Mucosa of descending colon (tissue), 3 donors: ENCODE data around the gene AKAP13. TPM values are rescaled to one million over a fixed set of nuclear protein-coding genes. Genes with fewer than 3 reads are reported as not detected.

ENCODE experiments used
- ATAC-seq: fragments of 200-7000 bp; cut with Tn5 transposase; one replicate; pipeline ENCODE4 v1.9.1; 2020; ENCODE audit warnings: mild to moderate bottlenecking, moderate library complexity
- DNase-seq, 3 donors: peaks; one replicate each; pipeline ENCODE4 v3.0.0-alpha.2; 2020
- H3K36me3 ChIP-seq: fragments of 200-600 bp; one replicate; pipeline ENCODE4 v1.8.0; 2021; ENCODE audit warnings: low read depth, mild to moderate bottlenecking
- H3K4me1 ChIP-seq: fragments of 200-600 bp; one replicate; pipeline ENCODE4 v1.8.0; 2021; ENCODE audit warnings: low read depth, mild to moderate bottlenecking
- H3K4me3 ChIP-seq: fragments of 200-600 bp; one replicate; pipeline ENCODE4 v1.8.0; 2021; ENCODE audit warnings: mild to moderate bottlenecking
- H3K9me3 ChIP-seq: fragments of 200-600 bp; one replicate; pipeline ENCODE4 v1.8.0; 2021; ENCODE audit warnings: mild to moderate bottlenecking
- intact Hi-C, 2 donors: fragments of 100-400 bp; cut with DNase I in 1 of 2; cut with micrococcal nuclease in 1 of 2; formaldehyde crosslinking; loops; one replicate each; pipeline versions ENCODE4 v1.11.0 to v1.11.1; 2022; cut with DNase I, micrococcal nuclease
- total RNA-seq, 3 donors: library from RNA; stranded (reverse); fragmentation: NEBNext Ultra II Directional in 2 of 3; extraction: Animal tissue kit (Norgen Biotek cat#: 25700) in 2 of 3; gene quantifications; one replicate each; pipeline versions ENCODE4 v1.2.1 to v1.2.4, GENCODE V29; 2021 to 2023
- TF ChIP-seq, protein P1 (sequence below): fragments of 200-600 bp; IDR thresholded peaks from one replicate; pipeline ENCODE4 v1.8.0; 2022; ENCODE audit warnings: antibody characterized with exemption, mild to moderate bottlenecking
- donor health status: DM: no; HTN: no; CAD: no; lungs with moderate emphysema.
- donor health status: DM: no; HTN: no; CAD: no.
- donor health status: DM: no; HTN: yes; CAD: no.

Gene AKAP13
- total RNA-seq, 3 donors from 2014 or later, result 141 to 173 (median 150) TPM

DNA sequence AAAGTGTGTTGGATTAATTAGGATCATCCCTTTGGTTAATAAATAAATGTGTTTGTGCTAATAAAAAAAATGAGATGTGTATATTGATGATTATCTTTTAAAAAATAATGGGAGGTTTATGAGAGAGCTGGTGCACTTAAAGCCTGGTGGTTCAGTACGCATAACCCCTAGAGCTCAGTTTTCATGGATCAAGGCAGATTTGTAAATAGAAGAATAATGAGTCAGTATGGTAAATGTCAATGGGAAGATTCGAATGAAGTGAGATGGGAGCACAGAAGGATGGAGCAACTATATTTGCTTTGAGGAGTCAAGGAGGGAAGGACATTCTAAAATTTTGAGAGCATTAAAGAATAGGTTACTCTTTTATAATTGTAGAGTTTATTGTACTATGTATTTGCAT lies 35.4 kb downstream of the AKAP13 start:
- H3K36me3 ChIP-seq, result no peaks in the 10 kb centered on the region
- DNase-seq (no peak), ATAC-seq (no peak)
- peaks cover 4% of the 10 kb centered on the region for H3K4me1 ChIP-seq
- intact Hi-C loops, result no loop called here
- H3K9me3 ChIP-seq, result no peaks in the 10 kb centered on the region
- no peak overlapping the region for H3K4me3 ChIP-seq
- TF ChIP-seq, protein P1, sequence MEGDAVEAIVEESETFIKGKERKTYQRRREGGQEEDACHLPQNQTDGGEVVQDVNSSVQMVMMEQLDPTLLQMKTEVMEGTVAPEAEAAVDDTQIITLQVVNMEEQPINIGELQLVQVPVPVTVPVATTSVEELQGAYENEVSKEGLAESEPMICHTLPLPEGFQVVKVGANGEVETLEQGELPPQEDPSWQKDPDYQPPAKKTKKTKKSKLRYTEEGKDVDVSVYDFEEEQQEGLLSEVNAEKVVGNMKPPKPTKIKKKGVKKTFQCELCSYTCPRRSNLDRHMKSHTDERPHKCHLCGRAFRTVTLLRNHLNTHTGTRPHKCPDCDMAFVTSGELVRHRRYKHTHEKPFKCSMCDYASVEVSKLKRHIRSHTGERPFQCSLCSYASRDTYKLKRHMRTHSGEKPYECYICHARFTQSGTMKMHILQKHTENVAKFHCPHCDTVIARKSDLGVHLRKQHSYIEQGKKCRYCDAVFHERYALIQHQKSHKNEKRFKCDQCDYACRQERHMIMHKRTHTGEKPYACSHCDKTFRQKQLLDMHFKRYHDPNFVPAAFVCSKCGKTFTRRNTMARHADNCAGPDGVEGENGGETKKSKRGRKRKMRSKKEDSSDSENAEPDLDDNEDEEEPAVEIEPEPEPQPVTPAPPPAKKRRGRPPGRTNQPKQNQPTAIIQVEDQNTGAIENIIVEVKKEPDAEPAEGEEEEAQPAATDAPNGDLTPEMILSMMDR, result no peak

DNA sequence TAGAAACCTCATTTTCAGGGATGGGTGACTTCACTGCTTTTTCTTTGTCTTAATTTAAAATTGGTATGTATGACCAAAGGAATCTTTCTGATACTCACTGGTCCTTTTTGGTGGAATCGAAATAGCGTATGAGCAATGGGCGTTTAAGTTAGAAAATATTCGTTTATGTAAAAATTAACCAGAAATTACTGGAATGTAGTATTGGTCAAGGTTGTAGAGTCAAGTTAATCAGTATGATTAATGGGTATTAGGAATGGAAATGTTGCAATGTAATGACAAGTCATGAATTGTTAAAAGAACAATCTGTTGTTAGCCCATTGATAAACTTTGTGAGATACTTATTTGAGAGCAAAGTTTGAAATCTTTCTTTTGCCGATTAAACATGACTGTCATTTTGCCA lies 36.9 kb downstream of the AKAP13 start:
- Histone ChIP-seq H3K36me3 (no peaks in the 10 kb centered on the region), H3K9me3 (no peaks in the 10 kb centered on the region), H3K4me1 (peaks cover 15% of the 10 kb centered on the region), H3K4me3 (no peak overlapping the region)
- ATAC-seq (no peak), DNase-seq (no peak)
- TF ChIP-seq, protein P1, result no peak
- intact Hi-C loops, result no loop called here

DNA sequence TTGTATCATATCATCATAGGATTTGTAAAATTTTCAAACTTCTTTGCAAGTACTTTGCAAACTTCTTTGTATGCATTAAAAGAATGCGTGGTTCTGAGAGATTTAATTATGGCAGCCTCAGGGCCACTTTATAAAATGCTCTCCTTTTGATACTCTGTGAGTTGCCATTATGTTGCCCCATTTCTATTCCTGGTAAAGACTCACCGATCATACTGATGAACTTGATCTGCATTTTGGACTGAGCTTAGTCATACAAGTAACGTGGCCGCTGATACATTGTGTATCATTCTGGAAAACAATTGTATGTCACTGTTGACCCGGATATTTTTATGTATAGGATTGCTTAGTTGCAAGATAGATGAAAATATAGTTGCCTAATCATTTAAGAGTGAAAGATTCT lies 38.8 kb downstream of the AKAP13 start:
- TF ChIP-seq, protein P1, result no peak
- Histone ChIP-seq H3K9me3 (no peaks in the 10 kb centered on the region), H3K4me1 (peaks cover 15% of the 10 kb centered on the region), H3K4me3 (no peak overlapping the region), H3K36me3 (no peaks in the 10 kb centered on the region)
- intact Hi-C loops, result no loop called here
- ATAC-seq, result no peak
- no peak for DNase-seq

DNA sequence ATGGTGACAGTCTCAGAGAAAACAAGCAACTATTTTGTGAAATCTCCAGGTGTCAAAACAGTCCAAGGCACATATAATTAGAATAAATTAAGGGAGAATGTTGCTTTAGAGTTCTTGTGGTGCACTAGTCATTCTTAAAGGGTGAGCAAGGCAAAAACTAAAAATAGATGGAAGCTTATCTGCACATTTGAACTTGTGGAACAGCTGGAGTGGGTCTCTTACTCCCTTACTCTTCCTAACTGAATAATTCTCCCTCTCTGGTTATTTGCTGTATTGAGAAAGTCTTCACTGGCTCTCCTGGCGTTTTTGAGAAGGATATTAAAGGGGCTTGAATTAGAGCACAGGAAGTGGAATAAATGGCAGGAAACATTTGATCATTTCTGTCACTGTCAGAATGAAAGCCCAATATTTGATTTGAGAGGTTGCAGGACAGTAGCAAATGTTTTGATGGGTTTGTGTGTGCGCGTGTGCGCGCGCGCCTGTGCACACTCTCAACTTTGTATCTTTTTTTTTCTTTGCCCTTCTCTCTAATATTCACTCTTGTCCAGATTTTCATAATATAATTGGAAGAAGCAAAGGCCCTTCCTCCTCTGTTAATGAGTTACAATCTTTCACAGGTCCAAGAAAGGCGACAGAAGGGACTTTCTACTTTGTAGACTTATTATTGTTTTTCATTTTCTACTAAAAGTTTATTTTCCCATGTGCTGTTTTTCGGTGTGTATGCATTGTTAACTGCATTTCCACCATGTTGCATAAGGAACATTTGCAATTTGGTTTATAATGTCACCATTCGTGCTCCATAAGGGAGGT lies 40.9 kb downstream of the AKAP13 start:
- H3K36me3 ChIP-seq, result no peaks in the 10 kb centered on the region
- no peak overlapping the region for H3K4me3 ChIP-seq
- DNase-seq, result no peak
- H3K4me1 ChIP-seq, result peaks cover 11% of the 10 kb centered on the region
- intact Hi-C loops, result no loop called here
- peak; percentile 9 for ATAC-seq
- TF ChIP-seq, protein P1, result no peak
- H3K9me3 ChIP-seq, result no peaks in the 10 kb centered on the region

DNA sequence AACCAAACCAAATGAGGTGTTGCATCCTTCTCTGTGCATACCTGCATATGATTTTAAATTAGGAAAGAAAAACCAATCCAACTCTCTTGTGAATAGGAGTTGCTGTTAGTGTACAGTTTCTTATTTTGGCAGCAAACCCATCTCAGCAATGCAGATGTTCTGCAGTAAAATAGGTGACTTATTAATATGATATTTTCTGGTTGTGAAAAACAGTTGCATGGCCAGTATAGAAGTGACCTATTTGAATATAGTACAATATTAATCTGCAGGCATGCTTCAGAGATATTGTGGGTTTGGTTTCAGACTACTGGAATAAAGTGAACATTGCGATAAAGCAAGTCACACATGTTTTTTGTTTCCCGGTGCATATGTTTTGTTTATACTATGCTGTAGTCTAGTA lies 42.2 kb downstream of the AKAP13 start:
- DNase-seq, result no peak
- ATAC-seq, result no peak
- Histone ChIP-seq H3K4me1 (peaks cover 12% of the 10 kb centered on the region), H3K4me3 (no peak overlapping the region), H3K9me3 (no peaks in the 10 kb centered on the region), H3K36me3 (no peaks in the 10 kb centered on the region)
- intact Hi-C loops, result no loop called here
- TF ChIP-seq, protein P1, result no peak
